NCI-H2196 treated with DMSO at 0.1 percent for 48 hours (cell line): ENCODE data around the gene AGPAT3.

Experiments used
- DNase-seq: peaks from one replicate; lab custom pipeline; 2025; ENCODE audit not compliant: unreplicated experiment; lab: John Stamatoyannopoulos, UW

The AGPAT3 gene

GRCh38 chr21:43934716-43935705 is 70.0 kb downstream of the AGPAT3 start:
- DNase-seq = no peak

- no peak for DNase-seq
These were observed 70.7 kb downstream of the AGPAT3 start for GRCh38 chr21:43935711-43936110.

DNA sequence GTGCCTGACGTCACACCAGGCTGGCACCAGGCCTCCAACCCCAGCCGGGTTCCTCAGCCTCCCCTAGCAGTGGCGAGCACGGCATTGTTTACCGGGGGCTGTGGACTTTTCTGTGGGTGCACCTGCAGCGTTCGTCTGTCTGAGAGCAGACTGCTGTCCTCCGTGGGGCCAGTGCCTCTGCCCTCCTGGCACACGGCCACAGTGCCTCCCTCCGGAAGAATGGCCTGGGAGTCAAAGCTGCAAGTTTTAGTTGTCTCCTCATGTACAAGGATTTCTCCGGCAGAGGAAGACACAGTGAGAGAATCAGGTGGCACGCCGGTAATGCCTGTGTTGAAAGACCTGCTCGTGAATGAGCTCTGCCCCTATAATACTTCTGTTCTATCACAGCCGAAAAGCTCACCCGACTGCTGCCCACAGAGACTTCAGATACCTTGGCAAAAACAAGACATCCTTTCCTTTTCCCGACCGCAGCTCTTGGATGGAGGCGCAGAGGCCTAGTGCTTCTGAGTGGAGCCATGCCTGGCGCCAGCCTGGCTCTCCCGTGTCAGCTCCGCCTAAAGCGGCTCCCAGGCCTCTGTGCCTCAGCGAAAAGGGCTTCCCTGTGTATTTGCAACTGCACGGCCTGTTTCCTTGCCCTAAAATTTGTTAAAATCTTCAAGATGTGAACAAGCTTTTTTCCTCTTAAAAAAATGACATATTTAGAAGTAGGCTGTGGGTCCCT is 71.4 kb downstream of the AGPAT3 start:
- DNase-seq = no peak

GRCh38 chr21:43937051-43937832 is 72.2 kb downstream of the AGPAT3 start:
- no peak for DNase-seq

- no peak for DNase-seq
These were observed 72.9 kb downstream of the AGPAT3 start for GRCh38 chr21:43937891-43938309.

DNA sequence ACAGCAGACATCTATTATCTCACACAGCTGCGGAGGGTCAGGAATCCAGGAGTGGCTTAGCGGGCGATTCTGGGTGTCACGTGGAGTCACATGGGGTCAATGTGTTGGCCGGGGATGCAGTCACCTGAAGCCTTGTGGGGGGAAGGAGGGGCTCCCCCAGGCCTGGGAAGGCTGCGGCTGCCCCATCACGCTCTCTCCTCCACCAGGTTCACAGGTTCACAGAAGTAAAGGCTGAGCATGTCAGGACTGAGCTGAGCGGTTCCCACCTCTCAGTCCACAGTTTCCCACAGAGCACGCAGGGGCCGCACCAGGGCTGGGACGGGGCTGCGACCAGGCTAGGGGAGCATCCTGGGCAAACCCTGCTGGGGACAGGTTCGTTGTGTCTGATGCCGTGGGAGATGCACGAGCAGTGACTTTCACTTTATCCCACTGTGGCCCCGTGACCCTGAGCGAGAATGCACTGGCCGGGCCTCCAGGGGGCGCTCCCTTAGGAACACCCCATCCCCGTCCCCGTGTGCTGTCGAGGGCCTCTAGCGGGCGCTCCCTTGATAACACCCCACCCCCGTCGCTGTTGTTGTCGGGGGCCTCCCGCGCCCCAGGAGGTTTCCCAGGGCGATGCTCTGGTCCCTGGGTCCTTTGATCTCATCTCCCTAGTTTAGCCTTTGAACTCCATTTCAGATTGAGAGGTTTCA is 73.9 kb downstream of the AGPAT3 start:
- DNase-seq = no peak

DNA sequence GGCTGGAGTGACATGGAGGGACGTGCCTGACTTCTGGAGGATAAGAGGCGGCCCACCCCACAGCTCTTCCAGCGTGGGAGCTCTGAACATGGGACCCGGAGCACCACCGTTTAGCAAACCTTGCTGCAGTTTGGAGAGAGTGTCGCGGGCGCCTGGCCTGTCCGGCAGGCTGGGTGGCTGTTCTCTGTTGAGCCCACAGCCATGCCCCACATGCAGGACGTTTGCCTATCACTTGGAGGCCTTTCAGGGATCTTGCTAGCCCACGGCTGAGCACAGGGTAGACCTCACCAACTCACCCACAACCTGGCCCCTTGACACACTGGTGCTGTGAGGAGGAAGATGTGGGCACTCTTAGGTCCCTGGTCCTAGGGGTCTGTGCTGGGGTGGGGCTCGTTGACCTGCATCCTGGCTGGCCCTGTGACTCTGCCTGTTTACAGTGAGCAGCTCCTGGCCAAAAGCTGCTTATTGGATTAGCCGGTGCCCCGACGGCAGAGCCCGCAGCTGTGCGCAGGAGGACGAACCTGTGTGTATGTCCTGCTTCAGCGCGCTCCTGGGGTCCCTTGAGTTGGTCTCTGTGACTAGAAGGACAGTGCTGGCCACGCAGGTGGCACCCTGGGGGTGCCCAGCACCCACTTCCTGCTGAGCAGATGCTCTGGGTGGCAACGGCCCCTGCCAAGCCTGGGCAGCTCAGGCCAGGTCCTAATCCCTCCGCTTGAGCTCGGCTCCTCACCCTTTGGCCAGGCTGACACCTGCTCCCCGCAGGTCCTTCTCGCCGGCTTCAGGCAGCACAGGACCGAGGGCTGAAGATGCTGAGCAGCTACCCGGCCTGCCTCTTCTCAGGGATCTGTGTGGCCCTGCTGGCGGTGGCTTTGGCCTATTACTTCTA is 74.7 kb downstream of the AGPAT3 start:
- no peak for DNase-seq

DNA sequence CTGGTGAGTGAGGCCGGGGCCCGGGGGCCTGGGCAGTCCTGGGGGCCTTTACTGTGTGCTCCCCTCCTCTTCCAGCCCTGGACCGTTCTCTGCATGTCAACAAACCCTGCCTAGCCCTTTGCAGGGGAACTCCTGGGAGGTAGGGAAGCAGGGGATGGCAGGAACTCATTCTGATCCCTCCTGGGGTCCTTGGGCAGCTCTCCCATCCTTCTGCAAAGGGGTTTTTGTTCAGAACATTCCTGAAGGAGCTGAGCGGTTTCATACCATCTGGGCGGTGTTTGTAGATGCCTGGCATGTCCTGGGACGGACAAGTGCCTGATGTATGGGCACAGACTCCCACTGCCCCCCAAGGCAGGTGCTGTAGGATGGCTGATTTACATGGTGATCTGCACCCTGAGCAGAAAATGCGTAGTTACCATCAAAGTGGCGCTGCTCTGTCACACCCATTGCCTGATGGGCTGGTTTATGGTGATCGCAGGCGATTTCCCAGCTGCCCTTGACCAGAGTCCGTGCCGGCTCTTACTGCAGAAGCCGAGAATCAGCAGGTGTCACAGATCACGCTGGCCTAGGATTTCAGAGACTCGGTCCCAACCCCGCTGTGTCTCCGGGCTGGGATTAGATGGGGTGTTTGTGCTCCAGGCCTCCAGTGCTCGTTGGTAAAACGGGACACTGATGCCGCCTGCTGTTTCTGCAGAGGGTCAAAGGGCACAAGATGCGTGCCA is 75.5 kb downstream of the AGPAT3 start:
- no peak for DNase-seq

- DNase-seq = no peak
These were observed 77.2 kb downstream of the AGPAT3 start for GRCh38 chr21:43942201-43942600.

DNA sequence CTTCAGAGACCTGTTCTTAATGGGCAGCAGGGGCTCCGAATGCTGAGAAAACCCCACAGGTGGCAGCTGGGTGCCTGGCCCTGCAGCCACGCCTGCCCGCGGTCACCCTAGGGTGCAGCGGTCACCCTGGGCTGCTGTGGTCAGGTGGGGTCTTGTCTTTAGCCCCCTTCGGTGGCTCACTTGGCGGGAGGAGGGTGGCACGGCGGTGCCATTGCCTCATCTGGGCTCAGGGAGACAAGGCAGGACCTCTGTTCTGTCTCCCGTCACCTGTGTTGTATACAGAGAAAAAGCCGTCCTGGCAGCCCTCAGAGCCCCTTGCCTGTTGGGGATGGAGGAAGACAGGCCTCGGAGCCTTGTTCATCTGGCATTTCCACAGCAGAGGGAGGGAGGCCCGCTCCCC is 77.6 kb downstream of the AGPAT3 start:
- DNase-seq = no peak

- DNase-seq = no peak
These were observed 78.6 kb downstream of the AGPAT3 start for GRCh38 chr21:43943512-43944077.

- no peak for DNase-seq
These were observed 79.1 kb downstream of the AGPAT3 start for GRCh38 chr21:43944078-43944633.

GRCh38 chr21:43944757-43945156 is 79.7 kb downstream of the AGPAT3 start:
- no peak for DNase-seq

- DNase-seq = no peak
These were observed 83.9 kb downstream of the AGPAT3 start for GRCh38 chr21:43948740-43949498.

GRCh38 chr21:43949499-43950208 is 84.6 kb downstream of the AGPAT3 start:
- DNase-seq = no peak

GRCh38 chr21:43950481-43950880 is 85.5 kb downstream of the AGPAT3 start:
- DNase-seq = no peak

DNA sequence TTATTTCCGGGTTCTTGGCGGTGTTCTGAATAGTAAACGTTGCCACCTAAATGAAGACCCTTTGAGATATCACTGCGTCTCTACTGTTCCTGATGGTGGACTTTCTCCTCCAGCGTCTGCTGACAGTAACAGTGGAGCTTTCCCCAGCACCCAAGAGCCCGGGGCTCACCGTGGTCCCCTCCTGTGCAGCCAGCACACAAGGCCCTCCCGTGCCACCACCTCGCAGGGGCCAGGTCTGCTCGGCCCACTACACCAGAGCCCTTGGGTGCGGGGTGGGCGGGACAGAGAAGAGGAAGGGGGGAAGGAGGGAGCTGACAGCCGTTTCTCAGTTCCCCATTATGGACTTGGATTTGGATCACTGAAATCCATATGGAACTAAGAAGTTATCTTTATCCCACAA is 85.9 kb downstream of the AGPAT3 start:
- no peak for DNase-seq
